ENCODE data around the gene LPP. TPM values are rescaled to one million over a fixed set of nuclear protein-coding genes. Genes with fewer than 3 reads are reported as not detected.

LPP gene
- total and polyA plus RNA-seq, 9 of the 15 experiments (the other 6 are each of a cell fraction or from before 2014, with no cell fraction given) = 0.07 to 0.18 TPM; not detected in 7

DNA sequence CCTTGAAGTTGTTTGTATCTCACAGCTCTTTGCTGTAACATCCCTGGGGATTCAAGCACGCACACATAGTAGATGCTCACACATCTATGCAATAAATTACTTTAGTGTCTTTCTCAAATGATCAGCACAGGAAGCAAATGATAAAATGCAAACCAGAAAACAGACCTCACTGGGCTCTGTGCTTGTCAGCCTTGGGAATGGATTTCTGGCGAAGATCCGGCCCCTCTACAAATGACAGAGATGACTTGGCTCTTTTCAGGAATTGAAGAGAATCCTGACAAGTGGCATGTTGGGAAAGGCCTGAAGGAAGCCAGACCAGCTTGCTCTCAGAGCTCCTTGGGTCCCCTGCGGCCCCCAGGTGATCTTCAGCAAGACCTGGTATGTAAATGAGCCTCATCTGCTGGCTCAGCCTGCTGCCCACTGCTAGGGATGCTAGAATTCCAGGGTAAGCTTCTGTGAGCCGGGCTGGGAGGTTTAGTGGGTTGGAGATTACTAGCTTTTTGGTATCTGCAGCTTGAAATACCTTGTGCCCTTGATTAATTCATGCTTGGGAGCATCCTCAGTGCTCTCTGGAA, 54.1 kb downstream of the LPP start:
- no peak overlapping the region for H3K27ac ChIP-seq (ENCODE audit: extremely low read depth, low read depth, low read length)
- H3K9ac ChIP-seq (ENCODE audit: insufficient read depth in 1 of 2, low read depth in 2 of 2, low read length in 2 of 2) = no peak overlapping the region
- no peaks in the 10 kb centered on the region for H3K27me3 ChIP-seq (ENCODE audit: control insufficient read depth in 2 of 2, insufficient read depth in 2 of 2, low read length in 2 of 2)
- H3K9me3 ChIP-seq (replicated peaks; ENCODE audit: control insufficient read depth, insufficient read depth, low read depth, low read length) = no peaks in the 10 kb centered on the region
- TF ChIP-seq MEF2A (IDR thresholded peaks at IDR 0.05; ENCODE audit: control insufficient read depth, low read depth, low read length) (no peak), KAT7 (CRISPR knock-in tag; IDR thresholded peaks at IDR 0.05; ENCODE audit: borderline replicate concordance) (no peak), RBFOX2 (IDR thresholded peaks at IDR 0.05; ENCODE audit: low read depth, low read length) (no peak), SMARCE1 (IDR thresholded peaks at IDR 0.05) (no peak), ZNF766 (CRISPR knock-in tag; conservative IDR thresholded peaks at IDR 0.05) (no peak), PCBP1 (IDR thresholded peaks at IDR 0.05; ENCODE audit: low read depth, low read length, poor library complexity, severe bottlenecking) (no peak)
- TF ChIP-seq, protein P1, sequence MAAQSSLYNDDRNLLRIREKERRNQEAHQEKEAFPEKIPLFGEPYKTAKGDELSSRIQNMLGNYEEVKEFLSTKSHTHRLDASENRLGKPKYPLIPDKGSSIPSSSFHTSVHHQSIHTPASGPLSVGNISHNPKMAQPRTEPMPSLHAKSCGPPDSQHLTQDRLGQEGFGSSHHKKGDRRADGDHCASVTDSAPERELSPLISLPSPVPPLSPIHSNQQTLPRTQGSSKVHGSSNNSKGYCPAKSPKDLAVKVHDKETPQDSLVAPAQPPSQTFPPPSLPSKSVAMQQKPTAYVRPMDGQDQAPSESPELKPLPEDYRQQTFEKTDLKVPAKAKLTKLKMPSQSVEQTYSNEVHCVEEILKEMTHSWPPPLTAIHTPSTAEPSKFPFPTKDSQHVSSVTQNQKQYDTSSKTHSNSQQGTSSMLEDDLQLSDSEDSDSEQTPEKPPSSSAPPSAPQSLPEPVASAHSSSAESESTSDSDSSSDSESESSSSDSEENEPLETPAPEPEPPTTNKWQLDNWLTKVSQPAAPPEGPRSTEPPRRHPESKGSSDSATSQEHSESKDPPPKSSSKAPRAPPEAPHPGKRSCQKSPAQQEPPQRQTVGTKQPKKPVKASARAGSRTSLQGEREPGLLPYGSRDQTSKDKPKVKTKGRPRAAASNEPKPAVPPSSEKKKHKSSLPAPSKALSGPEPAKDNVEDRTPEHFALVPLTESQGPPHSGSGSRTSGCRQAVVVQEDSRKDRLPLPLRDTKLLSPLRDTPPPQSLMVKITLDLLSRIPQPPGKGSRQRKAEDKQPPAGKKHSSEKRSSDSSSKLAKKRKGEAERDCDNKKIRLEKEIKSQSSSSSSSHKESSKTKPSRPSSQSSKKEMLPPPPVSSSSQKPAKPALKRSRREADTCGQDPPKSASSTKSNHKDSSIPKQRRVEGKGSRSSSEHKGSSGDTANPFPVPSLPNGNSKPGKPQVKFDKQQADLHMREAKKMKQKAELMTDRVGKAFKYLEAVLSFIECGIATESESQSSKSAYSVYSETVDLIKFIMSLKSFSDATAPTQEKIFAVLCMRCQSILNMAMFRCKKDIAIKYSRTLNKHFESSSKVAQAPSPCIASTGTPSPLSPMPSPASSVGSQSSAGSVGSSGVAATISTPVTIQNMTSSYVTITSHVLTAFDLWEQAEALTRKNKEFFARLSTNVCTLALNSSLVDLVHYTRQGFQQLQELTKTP (IDR thresholded peaks at IDR 0.05; ENCODE audit: low read depth in 1 of 2, partially characterized antibody in 2 of 2) = no peak
- TF ChIP-seq, protein P2, sequence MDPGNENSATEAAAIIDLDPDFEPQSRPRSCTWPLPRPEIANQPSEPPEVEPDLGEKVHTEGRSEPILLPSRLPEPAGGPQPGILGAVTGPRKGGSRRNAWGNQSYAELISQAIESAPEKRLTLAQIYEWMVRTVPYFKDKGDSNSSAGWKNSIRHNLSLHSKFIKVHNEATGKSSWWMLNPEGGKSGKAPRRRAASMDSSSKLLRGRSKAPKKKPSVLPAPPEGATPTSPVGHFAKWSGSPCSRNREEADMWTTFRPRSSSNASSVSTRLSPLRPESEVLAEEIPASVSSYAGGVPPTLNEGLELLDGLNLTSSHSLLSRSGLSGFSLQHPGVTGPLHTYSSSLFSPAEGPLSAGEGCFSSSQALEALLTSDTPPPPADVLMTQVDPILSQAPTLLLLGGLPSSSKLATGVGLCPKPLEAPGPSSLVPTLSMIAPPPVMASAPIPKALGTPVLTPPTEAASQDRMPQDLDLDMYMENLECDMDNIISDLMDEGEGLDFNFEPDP (CRISPR knock-in tag; IDR thresholded peaks at IDR 0.05) = no peak
- H3K4me2 ChIP-seq (ENCODE audit: insufficient read depth, low read length) = no peak overlapping the region
- 0% methylated on average over 5 of the region's 5 CpGs for WGBS (ENCODE audit: insufficient coverage, low coverage, missing lambda C conversion rate)
- H4K20me1 ChIP-seq (replicated peaks; ENCODE audit: control insufficient read depth, insufficient read depth, low read length) = no peaks in the 10 kb centered on the region
- CTCF ChIA-PET (ENCODE audit: low intra/inter-chr PET ratio) = interaction anchor here (0.7 kb wide), 1 partner anchor 9 kb away, joined by 3 read pairs; no protein-coding TSS in a partner anchor
- H3K9me1 ChIP-seq (ENCODE audit: control insufficient read depth, insufficient read depth, low read length) = no peaks in the 10 kb centered on the region
- DNase-seq (ENCODE audit: extremely low read depth in 1 of 4, low spot score in 3 of 4) = no peak
- H2AFZ ChIP-seq (ENCODE audit: low read depth, low read length) = no peak overlapping the region
- no TSS peak for BruUV-seq (replicated peaks)
- H3K36me3 ChIP-seq (ENCODE audit: control insufficient read depth, insufficient read depth, low read length) = no peaks in the 10 kb centered on the region
- no peak for FAIRE-seq
- H3K79me2 ChIP-seq (ENCODE audit: control insufficient read depth, insufficient read depth, low read length) = no peaks in the 10 kb centered on the region
- POLR2A ChIA-PET = no interaction called here
- ATAC-seq = no peak
- in situ Hi-C loops (cut with MboI) (no loop called here), intact Hi-C loops (cut with micrococcal nuclease) (loop anchor here (5.0 kb wide), 1 partner anchor 461 kb away; the partner anchor contains the start of gene BCL6)
- no peaks in the 10 kb centered on the region for H3K4me1 ChIP-seq (replicated peaks in 1 of 2; ENCODE audit: control insufficient read depth in 2 of 2, insufficient read depth in 2 of 2, low read length in 2 of 2)
- no peak overlapping the region for H3K4me3 ChIP-seq

Measured in K562 (cell line).